ENCODE measurements around the gene PTGDR.

DNA sequence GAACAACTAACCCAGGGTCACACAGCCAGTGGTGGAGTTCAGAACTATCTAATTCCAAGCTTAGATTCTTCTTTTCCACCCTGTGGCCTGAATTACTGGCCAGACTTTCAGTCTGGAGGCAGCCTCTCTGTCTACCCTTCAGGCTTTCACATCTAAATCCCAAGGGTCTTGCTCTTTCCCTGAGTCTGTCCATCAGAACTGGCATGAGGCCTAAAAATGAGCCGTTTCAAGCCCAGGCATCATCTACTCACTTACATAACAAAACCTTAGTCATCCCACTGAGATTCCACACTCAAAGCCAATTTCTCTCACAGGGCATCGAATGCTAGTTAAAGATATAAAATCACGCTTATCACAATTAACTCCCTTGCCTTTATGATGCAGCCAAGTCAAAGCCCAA is 1.3 kb upstream of the PTGDR start:
- TF ChIP-seq, protein P1, sequence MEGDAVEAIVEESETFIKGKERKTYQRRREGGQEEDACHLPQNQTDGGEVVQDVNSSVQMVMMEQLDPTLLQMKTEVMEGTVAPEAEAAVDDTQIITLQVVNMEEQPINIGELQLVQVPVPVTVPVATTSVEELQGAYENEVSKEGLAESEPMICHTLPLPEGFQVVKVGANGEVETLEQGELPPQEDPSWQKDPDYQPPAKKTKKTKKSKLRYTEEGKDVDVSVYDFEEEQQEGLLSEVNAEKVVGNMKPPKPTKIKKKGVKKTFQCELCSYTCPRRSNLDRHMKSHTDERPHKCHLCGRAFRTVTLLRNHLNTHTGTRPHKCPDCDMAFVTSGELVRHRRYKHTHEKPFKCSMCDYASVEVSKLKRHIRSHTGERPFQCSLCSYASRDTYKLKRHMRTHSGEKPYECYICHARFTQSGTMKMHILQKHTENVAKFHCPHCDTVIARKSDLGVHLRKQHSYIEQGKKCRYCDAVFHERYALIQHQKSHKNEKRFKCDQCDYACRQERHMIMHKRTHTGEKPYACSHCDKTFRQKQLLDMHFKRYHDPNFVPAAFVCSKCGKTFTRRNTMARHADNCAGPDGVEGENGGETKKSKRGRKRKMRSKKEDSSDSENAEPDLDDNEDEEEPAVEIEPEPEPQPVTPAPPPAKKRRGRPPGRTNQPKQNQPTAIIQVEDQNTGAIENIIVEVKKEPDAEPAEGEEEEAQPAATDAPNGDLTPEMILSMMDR (IDR thresholded peaks at IDR 0.05; ENCODE audit: poor library complexity), result no peak
- no peak for TF ChIP-seq EZH2 (IDR thresholded peaks at IDR 0.05; ENCODE audit: borderline replicate concordance)
- TF ChIP-seq EZH2phosphoT487 (IDR thresholded peaks at IDR 0.05; ENCODE audit: low read depth, severe bottlenecking, unreplicated experiment), result no peak
